NCI-H2227 (cell line): ENCODE results near the gene DTNBP1.

Experiments
- DNase-seq: peaks from one replicate; lab custom pipeline; 2025; ENCODE audit not compliant: unreplicated experiment; lab: John Stamatoyannopoulos, UW

DTNBP1 gene

GRCh38 chr6:15489261-15489962, 173.4 kb downstream of the DTNBP1 start:
- DNase-seq: no peak

GRCh38 chr6:15487262-15487661, 175.6 kb downstream of the DTNBP1 start:
- no peak for DNase-seq

- DNase-seq: no peak
Measured at GRCh38 chr6:15485936-15486335, 176.9 kb downstream of the DTNBP1 start.

- DNase-seq: peak; percentile 15
Measured at GRCh38 chr6:15484821-15485220, 178.0 kb downstream of the DTNBP1 start.

GRCh38 chr6:15484140-15484539, 178.7 kb downstream of the DTNBP1 start:
- no peak for DNase-seq

GRCh38 chr6:15483060-15483459, 179.8 kb downstream of the DTNBP1 start:
- no peak for DNase-seq

- DNase-seq: no peak
Measured at GRCh38 chr6:15481390-15482291, 181.2 kb downstream of the DTNBP1 start.

- DNase-seq: no peak
Measured at GRCh38 chr6:15480525-15480924, 182.3 kb downstream of the DTNBP1 start.

- DNase-seq: no peak
Measured at GRCh38 chr6:15479761-15480160, 183.1 kb downstream of the DTNBP1 start.

- no peak for DNase-seq
Measured at GRCh38 chr6:15477746-15478145, 185.1 kb downstream of the DTNBP1 start.

GRCh38 chr6:15476631-15477380, 186.0 kb downstream of the DTNBP1 start:
- DNase-seq: no peak

- DNase-seq: no peak
Measured at GRCh38 chr6:15475872-15476271, 187.0 kb downstream of the DTNBP1 start.

- DNase-seq: no peak
Measured at GRCh38 chr6:15475261-15475660, 187.6 kb downstream of the DTNBP1 start.

GRCh38 chr6:15474196-15474595, 188.6 kb downstream of the DTNBP1 start:
- DNase-seq: no peak

GRCh38 chr6:15473741-15474161, 189.1 kb downstream of the DTNBP1 start:
- DNase-seq: no peak

- DNase-seq: no peak
Measured at GRCh38 chr6:15473174-15473573, 189.7 kb downstream of the DTNBP1 start.
